GM10266 (cell line): ENCODE data around the gene SLC35F3.

ENCODE experiments used
- DNase-seq: peaks from one replicate; pipeline ENCODE4 v3.0.0; 2012; ENCODE audit errors: extremely low spot score
- TF ChIP-seq, protein P1 (sequence below): IDR thresholded peaks from 2 replicates; pipeline ENCODE4 v1.5.1; 2012; ENCODE audit warnings: mild to moderate bottlenecking, low read depth; ENCODE audit not compliant: control insufficient read depth, insufficient read depth; ENCODE audit errors: missing control alignments

The SLC35F3 gene

DNA sequence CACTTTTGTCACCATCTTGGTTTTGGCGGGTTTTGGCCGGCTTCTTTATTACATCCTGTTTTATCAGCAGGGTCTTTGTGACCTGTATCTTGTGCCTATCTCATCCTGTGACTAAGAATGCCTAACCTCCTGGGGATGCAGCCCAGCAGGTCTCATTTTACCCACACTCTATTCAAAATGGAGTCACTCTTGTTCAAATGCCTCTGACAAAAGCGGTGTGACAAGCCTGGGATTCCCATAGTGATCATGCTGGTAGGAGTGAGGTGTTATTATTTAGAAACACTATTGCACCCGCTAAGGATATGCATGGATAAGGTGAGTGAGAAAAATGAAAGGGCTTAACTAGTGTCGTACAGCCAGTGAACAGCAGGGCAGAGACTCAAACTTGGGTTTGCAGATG lies 357.1 kb downstream of the SLC35F3 start:
- TF ChIP-seq, protein P1, sequence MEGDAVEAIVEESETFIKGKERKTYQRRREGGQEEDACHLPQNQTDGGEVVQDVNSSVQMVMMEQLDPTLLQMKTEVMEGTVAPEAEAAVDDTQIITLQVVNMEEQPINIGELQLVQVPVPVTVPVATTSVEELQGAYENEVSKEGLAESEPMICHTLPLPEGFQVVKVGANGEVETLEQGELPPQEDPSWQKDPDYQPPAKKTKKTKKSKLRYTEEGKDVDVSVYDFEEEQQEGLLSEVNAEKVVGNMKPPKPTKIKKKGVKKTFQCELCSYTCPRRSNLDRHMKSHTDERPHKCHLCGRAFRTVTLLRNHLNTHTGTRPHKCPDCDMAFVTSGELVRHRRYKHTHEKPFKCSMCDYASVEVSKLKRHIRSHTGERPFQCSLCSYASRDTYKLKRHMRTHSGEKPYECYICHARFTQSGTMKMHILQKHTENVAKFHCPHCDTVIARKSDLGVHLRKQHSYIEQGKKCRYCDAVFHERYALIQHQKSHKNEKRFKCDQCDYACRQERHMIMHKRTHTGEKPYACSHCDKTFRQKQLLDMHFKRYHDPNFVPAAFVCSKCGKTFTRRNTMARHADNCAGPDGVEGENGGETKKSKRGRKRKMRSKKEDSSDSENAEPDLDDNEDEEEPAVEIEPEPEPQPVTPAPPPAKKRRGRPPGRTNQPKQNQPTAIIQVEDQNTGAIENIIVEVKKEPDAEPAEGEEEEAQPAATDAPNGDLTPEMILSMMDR = no peak
- no peak for DNase-seq

DNA sequence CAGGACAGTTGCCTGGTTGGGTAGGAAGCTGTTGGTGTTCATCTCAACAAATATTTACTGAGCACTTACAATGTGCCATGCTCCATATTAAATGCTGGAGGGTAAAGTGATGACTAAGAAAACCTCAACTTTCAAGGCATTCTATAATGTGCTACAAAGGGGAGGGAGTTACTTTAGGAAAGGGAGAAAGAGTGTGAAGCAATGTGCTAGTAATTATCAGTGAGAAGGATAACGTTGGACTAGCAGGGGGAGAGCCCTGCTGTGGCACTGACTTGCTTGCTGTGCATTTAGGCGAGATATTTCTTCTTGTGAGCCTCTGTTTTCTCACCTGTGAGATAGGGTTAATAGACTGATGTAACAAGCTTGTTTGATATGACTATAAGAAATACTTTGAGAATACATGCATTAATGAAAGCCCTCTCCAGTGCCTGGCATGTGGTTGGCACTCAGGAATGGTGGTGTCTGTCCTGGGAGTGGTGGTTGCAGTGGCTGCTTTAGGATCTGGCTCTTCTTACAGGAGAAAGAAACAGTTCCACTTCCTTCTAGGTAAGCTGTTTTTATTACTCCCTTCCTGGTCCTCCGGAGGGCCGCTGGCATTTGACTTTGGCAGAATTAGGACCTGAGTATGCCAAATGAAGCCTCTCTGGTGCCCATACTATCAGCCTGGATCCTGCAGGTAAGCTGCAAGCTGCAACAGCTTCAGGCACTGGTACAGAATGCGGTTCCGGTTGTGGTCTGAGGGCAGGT lies 357.7 kb downstream of the SLC35F3 start:
- TF ChIP-seq, protein P1 = no peak
- DNase-seq = no peak

DNA sequence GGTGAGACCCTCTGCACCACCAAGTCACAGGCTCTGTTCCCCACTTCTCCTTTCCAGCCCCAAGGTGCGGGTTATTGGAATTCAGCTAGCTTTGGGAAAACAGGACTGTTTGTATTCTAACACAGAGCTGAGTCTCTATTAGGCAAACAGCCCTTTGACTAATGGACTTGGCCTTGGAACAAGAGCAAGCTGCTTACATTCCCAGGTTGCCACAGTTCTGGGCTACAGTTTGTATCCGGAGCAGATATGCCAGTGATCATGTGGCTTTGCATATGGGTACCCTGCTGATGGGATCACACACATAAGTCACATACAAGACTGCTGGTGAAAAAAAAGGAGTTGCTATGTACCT lies 358.3 kb downstream of the SLC35F3 start:
- DNase-seq = no peak
- TF ChIP-seq, protein P1 = no peak

DNA sequence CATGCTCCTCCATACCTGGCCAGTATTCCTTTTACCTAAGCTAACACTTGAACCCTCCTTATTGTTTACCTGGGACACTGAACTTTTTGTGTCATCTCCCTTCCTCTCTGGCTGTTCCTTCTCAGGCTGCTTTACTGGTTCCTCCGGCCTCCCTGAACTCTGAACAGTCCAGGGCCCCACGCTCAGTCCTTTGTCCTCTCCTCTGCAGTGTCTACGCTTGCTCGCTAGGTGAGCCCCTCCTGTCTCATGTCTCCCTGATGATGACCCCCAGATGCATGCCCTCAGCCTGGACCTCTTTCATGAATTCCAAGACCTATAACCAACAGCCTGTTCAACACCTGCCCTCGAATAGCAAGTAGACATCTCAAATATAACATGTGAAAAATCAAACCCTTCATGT lies 360.4 kb downstream of the SLC35F3 start:
- TF ChIP-seq, protein P1 = no peak
- no peak for DNase-seq

DNA sequence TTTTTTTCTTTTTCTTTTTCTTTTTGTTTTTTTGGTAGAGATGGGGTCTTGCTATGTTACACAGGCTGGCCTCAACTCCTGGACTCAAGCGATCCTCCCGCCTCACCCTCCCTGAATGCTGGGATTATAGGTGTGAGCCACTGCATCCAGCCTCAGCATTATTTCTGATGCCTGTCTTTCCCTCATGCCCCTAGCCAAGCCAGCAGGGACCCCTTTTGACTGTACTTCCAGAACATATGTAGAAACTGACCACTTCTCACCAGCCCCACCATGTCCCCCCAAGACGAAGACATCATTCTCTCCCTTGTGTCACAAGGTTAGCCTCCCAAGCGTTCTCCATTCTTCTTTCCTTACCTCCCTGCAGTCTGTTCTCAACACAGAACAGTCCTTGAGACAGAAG lies 360.8 kb downstream of the SLC35F3 start:
- TF ChIP-seq, protein P1 = no peak
- DNase-seq = no peak

DNA sequence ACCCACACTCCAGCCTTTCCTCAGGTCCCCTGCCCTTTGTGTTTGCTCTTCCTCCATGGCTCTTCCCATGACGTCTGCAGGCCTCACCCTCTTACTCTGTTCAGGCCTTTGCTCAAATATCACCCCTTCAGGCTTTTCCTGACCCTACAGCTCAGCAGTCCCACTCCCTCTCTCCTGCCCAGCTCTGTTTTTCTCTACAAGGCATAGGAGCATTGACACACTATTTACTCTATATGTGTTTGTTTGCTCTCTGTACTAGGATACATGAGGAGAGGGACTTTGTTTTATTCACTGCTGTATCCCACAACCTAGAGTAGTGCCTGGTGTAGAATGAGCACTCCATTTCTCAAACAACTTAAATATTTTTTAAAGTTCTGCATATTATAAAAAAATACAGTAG lies 361.4 kb downstream of the SLC35F3 start:
- no peak for DNase-seq
- TF ChIP-seq, protein P1 = no peak

DNA sequence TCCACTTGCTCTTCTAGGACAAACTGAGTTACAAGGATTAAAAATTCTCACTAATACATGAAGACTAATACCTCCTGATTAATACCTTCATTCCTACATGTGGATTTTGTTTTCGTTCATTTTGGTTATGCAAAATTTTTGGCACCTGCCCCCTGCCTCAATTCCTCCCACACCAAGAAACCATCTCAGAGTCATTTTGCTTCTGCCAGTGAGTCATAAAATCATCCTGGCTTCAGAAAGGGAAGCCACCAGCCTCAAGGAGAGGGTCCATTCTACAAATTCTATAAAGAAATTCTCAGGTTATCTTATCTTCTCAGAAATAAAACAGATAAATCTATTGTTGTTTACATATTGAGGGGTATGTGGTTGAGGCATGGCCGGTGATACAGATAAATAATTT lies 365.6 kb downstream of the SLC35F3 start:
- no peak for DNase-seq
- TF ChIP-seq, protein P1 = no peak
